Endothelial cell (in vitro differentiated cells): ENCODE results near the gene MRTFB. TPM values are rescaled to one million over a fixed set of nuclear protein-coding genes. Genes with fewer than 3 reads are reported as not detected.
A peak's percentile ranks its signal among the peaks of the same experiment; 100 is the strongest.

ENCODE experiments used
- DNase-seq: peaks from one replicate; pipeline ENCODE4 v3.0.0; 2021; ENCODE audit warnings: low spot score
- H3K27ac Mint-ChIP-seq: one replicate; pipeline ENCODE4 v1.8.0; 2021; ENCODE audit warnings: mixed read lengths, inconsistent platforms; ENCODE audit not compliant: unreplicated experiment
- H3K27me3 Mint-ChIP-seq: one replicate; pipeline ENCODE4 v1.8.0; 2021; ENCODE audit warnings: mild to moderate bottlenecking, moderate library complexity, mixed read lengths, inconsistent platforms; ENCODE audit not compliant: unreplicated experiment
- H3K36me3 Mint-ChIP-seq: one replicate; pipeline ENCODE4 v1.8.0; 2021; ENCODE audit warnings: mild to moderate bottlenecking, low read depth, mixed read lengths, inconsistent platforms; ENCODE audit not compliant: unreplicated experiment
- H3K4me1 Mint-ChIP-seq: one replicate; pipeline ENCODE4 v1.8.0; 2021; ENCODE audit warnings: mild to moderate bottlenecking, mixed read lengths, inconsistent platforms; ENCODE audit not compliant: unreplicated experiment
- H3K4me3 Mint-ChIP-seq: one replicate; pipeline ENCODE4 v1.8.0; 2021; ENCODE audit warnings: mild to moderate bottlenecking, mixed read lengths, inconsistent platforms; ENCODE audit not compliant: unreplicated experiment
- H3K9me3 Mint-ChIP-seq: one replicate; pipeline ENCODE4 v1.8.0; 2021; ENCODE audit warnings: mixed read lengths, inconsistent platforms; ENCODE audit not compliant: unreplicated experiment
- total RNA-seq: library from RNA; stranded (reverse); fragmentation: NEBNext Ultra II Directional; extraction: Animal tissue kit (Norgen Biotek cat#: 25700); gene quantifications from one replicate; pipeline ENCODE4 v1.2.1, GENCODE V29; 2021; ENCODE audit not compliant: unreplicated experiment
- TF ChIP-seq, protein P1 (sequence below): fragments of 200-600 bp; sonication (generic); IDR thresholded peaks from one replicate; pipeline ENCODE4 v1.5.0; 2021; ENCODE audit warnings: antibody characterized with exemption; ENCODE audit not compliant: unreplicated experiment

The MRTFB gene
- total RNA-seq, 1 donor from 2014 or later: 51.3 TPM

DNA sequence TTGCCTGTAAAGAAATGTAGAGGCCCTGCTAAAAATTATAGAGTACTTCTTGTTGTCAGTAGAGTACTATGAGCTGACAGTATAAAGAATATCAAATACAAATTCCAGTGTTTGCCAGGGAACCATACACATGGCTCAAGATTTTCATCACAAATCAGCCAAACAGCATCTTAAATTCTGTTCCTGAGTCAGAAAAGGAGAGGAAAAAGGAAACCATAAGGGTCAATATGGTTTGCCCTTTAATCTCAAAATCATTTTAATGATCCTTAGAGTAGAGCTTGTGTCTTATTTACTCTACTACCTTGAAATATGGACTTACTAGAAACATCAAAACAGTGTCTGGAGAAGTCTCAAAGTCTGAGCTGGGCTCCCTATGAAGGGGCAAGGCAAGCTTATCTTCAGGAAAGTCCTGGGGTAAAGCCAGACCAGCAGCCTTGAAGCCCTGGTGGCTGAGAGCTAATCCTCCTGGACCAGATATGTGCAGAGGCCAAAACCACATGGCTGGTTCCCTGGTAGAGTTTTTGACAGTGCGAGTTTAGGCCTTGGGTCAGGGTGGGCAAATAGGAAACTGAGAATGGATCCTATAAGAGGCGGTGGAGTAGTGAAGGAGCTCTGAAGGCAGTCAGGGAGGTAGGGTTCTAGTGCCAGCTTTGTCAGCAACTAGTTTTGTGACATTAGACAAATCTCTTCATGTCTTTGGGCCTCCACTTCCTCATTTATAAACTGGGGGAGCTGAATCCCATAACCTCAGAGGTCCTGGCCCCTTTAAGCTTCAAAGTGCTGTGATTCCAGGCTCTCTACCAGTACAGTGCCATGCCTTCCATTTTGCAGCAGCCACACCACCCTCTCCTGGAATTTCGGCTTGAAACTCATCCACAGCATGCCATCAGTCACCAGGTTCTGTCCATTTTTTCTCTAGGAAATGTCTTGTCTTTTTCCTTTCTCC is 38.9 kb downstream of the MRTFB start:
- TF ChIP-seq, protein P1, sequence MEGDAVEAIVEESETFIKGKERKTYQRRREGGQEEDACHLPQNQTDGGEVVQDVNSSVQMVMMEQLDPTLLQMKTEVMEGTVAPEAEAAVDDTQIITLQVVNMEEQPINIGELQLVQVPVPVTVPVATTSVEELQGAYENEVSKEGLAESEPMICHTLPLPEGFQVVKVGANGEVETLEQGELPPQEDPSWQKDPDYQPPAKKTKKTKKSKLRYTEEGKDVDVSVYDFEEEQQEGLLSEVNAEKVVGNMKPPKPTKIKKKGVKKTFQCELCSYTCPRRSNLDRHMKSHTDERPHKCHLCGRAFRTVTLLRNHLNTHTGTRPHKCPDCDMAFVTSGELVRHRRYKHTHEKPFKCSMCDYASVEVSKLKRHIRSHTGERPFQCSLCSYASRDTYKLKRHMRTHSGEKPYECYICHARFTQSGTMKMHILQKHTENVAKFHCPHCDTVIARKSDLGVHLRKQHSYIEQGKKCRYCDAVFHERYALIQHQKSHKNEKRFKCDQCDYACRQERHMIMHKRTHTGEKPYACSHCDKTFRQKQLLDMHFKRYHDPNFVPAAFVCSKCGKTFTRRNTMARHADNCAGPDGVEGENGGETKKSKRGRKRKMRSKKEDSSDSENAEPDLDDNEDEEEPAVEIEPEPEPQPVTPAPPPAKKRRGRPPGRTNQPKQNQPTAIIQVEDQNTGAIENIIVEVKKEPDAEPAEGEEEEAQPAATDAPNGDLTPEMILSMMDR: no peak
- H3K27ac Mint-ChIP-seq: no peak overlapping the region
- H3K9me3 Mint-ChIP-seq: no peaks in the 10 kb centered on the region
- no peak for DNase-seq
- no peak overlapping the region for H3K4me3 Mint-ChIP-seq
- peaks cover 3% of the 10 kb centered on the region for H3K27me3 Mint-ChIP-seq
- peaks cover 4% of the 10 kb centered on the region for H3K36me3 Mint-ChIP-seq
- peaks cover 49% of the 10 kb centered on the region for H3K4me1 Mint-ChIP-seq

- H3K27me3 Mint-ChIP-seq: peaks cover 3% of the 10 kb centered on the region
- H3K36me3 Mint-ChIP-seq: peaks cover 4% of the 10 kb centered on the region
- DNase-seq: no peak
- no peak overlapping the region for H3K4me3 Mint-ChIP-seq
- TF ChIP-seq, protein P1: no peak
- peaks cover 47% of the 10 kb centered on the region for H3K4me1 Mint-ChIP-seq
- H3K9me3 Mint-ChIP-seq: no peaks in the 10 kb centered on the region
- no peak overlapping the region for H3K27ac Mint-ChIP-seq
Measured at GRCh38 chr16:14110728-14111251, 39.7 kb downstream of the MRTFB start.

- Mint-ChIP-seq H3K4me1 (peaks cover 44% of the 10 kb centered on the region), H3K9me3 (no peaks in the 10 kb centered on the region), H3K27ac (peak overlapping the region; percentile 61), H3K27me3 (peaks cover 3% of the 10 kb centered on the region), H3K36me3 (peaks cover 4% of the 10 kb centered on the region), H3K4me3 (no peak overlapping the region)
- TF ChIP-seq, protein P1: no peak
- DNase-seq: no peak
Measured at GRCh38 chr16:14111713-14112538, 40.8 kb downstream of the MRTFB start.

DNA sequence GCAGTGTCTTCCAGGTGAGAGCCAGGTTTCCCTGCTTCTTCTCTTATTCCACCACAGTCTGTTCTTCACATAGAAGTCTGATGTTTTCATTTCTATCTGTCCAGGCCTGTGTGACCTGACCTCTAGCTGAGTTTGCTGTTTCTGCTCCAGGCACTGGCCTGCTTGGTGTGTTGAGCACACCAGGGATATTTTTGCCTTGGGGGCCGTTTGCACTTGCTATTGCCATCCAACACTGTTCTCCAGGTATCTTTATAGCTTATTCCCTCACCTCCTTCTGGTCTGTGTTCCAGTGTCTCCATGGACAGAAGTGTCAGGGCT is 41.4 kb downstream of the MRTFB start:
- TF ChIP-seq, protein P1: no peak
- no peak overlapping the region for H3K27ac Mint-ChIP-seq
- H3K9me3 Mint-ChIP-seq: no peaks in the 10 kb centered on the region
- H3K27me3 Mint-ChIP-seq: peaks cover 3% of the 10 kb centered on the region
- H3K4me1 Mint-ChIP-seq: peaks cover 42% of the 10 kb centered on the region
- peaks cover 4% of the 10 kb centered on the region for H3K36me3 Mint-ChIP-seq
- no peak for DNase-seq
- H3K4me3 Mint-ChIP-seq: no peak overlapping the region
